Upper lobe of left lung (tissue), 6 donors: Measurements from ENCODE around the gene TRIM17. TPM values are rescaled to one million over a fixed set of nuclear protein-coding genes. Genes with fewer than 3 reads are reported as not detected.

Experiments
- ATAC-seq, 2 donors: fragments of 200-7000 bp; cut with Tn5 transposase; one replicate each; pipeline ENCODE4 v1.9.1; 2022; ENCODE audit warnings: mild to moderate bottlenecking in 2 of 2, moderate library complexity in 2 of 2; ENCODE audit not compliant: low FRiP score in 2 of 2
- DNase-seq, 2 donors: peaks; one replicate each; pipeline ENCODE4 v3.0.0-alpha.2; 2019 to 2020
- H3K27ac ChIP-seq, 4 donors: fragments of 200-600 bp; sonication (generic); one replicate each; pipeline ENCODE4 v1.5.1; 2016 to 2019
- H3K27me3 ChIP-seq, 4 donors: fragments of 200-600 bp; sonication (generic); one replicate each; pipeline ENCODE4 v1.5.1; 2017 to 2019
- H3K36me3 ChIP-seq, 4 donors: fragments of 200-600 bp; sonication (generic); one replicate each; pipeline ENCODE4 v1.5.1; 2016 to 2019
- H3K4me1 ChIP-seq, 4 donors: fragments of 200-600 bp; sonication (generic); one replicate each; pipeline ENCODE4 v1.5.1; 2018 to 2019
- H3K4me3 ChIP-seq, 4 donors: fragments of 200-600 bp; sonication (generic); one replicate each; pipeline ENCODE4 v1.5.1; 2017 to 2019; ENCODE audit warnings: mild to moderate bottlenecking in 2 of 4, moderate library complexity in 1 of 4
- H3K9me3 ChIP-seq, 4 donors: fragments of 200-600 bp; sonication (generic); one replicate each; pipeline ENCODE4 v1.5.1; 2018 to 2019
- CTCF ChIP-seq, 6 experiments: fragments of 450-650 bp in 4 of 6; fragments of 200-600 bp in 2 of 6; sonication (generic) in 2 of 6; IDR thresholded peaks; one replicate each; pipeline ENCODE4 v1.5.1; 2016 to 2019; ENCODE audit warnings: antibody characterized with exemption in 6 of 6
- EP300 ChIP-seq, 4 donors: sonication (generic); formaldehyde crosslinking; IDR thresholded peaks; one replicate each; pipeline ENCODE4 v1.5.1; 2017; ENCODE audit warnings: antibody characterized with exemption in 4 of 4, control low read depth in 2 of 4
- POLR2A ChIP-seq, 4 donors: fragments of 450-650 bp; IDR thresholded peaks; one replicate each; pipeline ENCODE4 v1.5.1; 2016 to 2017; ENCODE audit warnings: antibody characterized with exemption in 4 of 4, mild to moderate bottlenecking in 2 of 4
- POLR2AphosphoS5 ChIP-seq, 2 donors: sonication (generic); formaldehyde crosslinking; IDR thresholded peaks; one replicate each; pipeline ENCODE4 v1.5.1; 2017; ENCODE audit warnings: antibody characterized with exemption in 2 of 2
- WGBS, 2 donors: methylation state at CpG; one replicate each; pipeline ENCODE4 v1.1.5; 2017 to 2018; 5-methylcytosine and 5-hydroxymethylcytosine counted together
- total RNA-seq, 6 donors: library from RNA; depleted of rRNA in 4 of 6; stranded (reverse); fragments of >200 nt in 4 of 6; gene quantifications; one replicate each; pipeline versions ENCODE4 v1.1.0 to v1.2.1, GENCODE V29; 2016 to 2021
- donor health status: DM: no; HTN: no; CAD: no; lungs with moderate emphysema.
- donor health status: DM: no; HTN: yes; CAD: no; lungs with severe emphysema.

Gene TRIM17
- total RNA-seq, 6 donors from 2014 or later: 1.2 to 21.0 (median 2.4) TPM

- DNase-seq (peak in 1 of 2 donors; percentile 35), ATAC-seq (no peak)
- no peak overlapping the region for H3K27ac ChIP-seq
- H3K4me1 ChIP-seq: peaks cover 23 to 34% (median 29%) of the 10 kb centered on the region in 4 donors
- WGBS, 2 donors: 91 to 92% methylated on average over 9 to 19 of the region's 19 CpGs
- no peaks in the 10 kb centered on the region for H3K9me3 ChIP-seq
- peaks cover 0 to 9% (median 3%) of the 10 kb centered on the region in 4 donors for H3K36me3 ChIP-seq
- no peak overlapping the region for H3K4me3 ChIP-seq
- no peak for TF ChIP-seq CTCF (IDR thresholded peaks at IDR 0.05)
- no peak for TF ChIP-seq POLR2AphosphoS5 (IDR thresholded peaks at IDR 0.05)
- TF ChIP-seq POLR2A (IDR thresholded peaks at IDR 0.05): no peak
- TF ChIP-seq EP300 (IDR thresholded peaks at IDR 0.05): no peak
- no peaks in the 10 kb centered on the region for H3K27me3 ChIP-seq
These were observed 7.5 kb downstream of the TRIM17 start for GRCh38 chr1:228408869-228409805.

GRCh38 chr1:228408041-228408868 lies 8.4 kb downstream of the TRIM17 start:
- H3K36me3 ChIP-seq: peaks cover 0 to 13% (median 3%) of the 10 kb centered on the region in 4 donors
- no peak for TF ChIP-seq POLR2A (IDR thresholded peaks at IDR 0.05)
- TF ChIP-seq CTCF (IDR thresholded peaks at IDR 0.05): no peak
- TF ChIP-seq EP300 (IDR thresholded peaks at IDR 0.05): no peak
- TF ChIP-seq POLR2AphosphoS5 (IDR thresholded peaks at IDR 0.05): no peak
- H3K27me3 ChIP-seq: no peaks in the 10 kb centered on the region
- H3K27ac ChIP-seq: peak overlapping the region in 2 of 4 donors; percentile 90 to 93
- H3K4me3 ChIP-seq: no peak overlapping the region
- DNase-seq (peak; percentile 18 to 57), ATAC-seq (no peak)
- WGBS, 2 donors: 95 to 98% methylated on average over 24 to 27 of the region's 27 CpGs
- H3K4me1 ChIP-seq: peaks cover 29 to 43% (median 34%) of the 10 kb centered on the region in 4 donors
- no peaks in the 10 kb centered on the region for H3K9me3 ChIP-seq

- Histone ChIP-seq H3K27me3 (no peaks in the 10 kb centered on the region), H3K4me1 (peaks cover 29 to 51% (median 38%) of the 10 kb centered on the region in 4 donors), H3K27ac (peak overlapping the region; percentile 87 to 93 (median 90)), H3K4me3 (peak overlapping the region; percentile 92 to 95 (median 94)), H3K9me3 (no peaks in the 10 kb centered on the region), H3K36me3 (peaks cover 0 to 15% (median 7%) of the 10 kb centered on the region in 4 donors)
- no peak for DNase-seq
- peak in 1 of 2 donors; percentile 18 for ATAC-seq
- 22 to 53% methylated on average over 9 to 28 of the region's 29 CpGs for WGBS, 2 donors
- TF ChIP-seq POLR2A (IDR thresholded peaks at IDR 0.05) (no peak), EP300 (IDR thresholded peaks at IDR 0.05) (no peak), POLR2AphosphoS5 (IDR thresholded peaks at IDR 0.05) (no peak)
These were observed 9.3 kb downstream of the TRIM17 start for GRCh38 chr1:228407106-228408040.

GRCh38 chr1:228405979-228406228 lies 10.8 kb downstream of the TRIM17 start:
- Histone ChIP-seq H3K9me3 (no peaks in the 10 kb centered on the region), H3K27me3 (no peaks in the 10 kb centered on the region), H3K4me1 (peaks cover 29 to 55% (median 40%) of the 10 kb centered on the region in 4 donors), H3K27ac (peak overlapping the region; percentile 87 to 93 (median 90)), H3K4me3 (peak overlapping the region; percentile 92 to 95 (median 94)), H3K36me3 (peaks cover 0 to 21% (median 10%) of the 10 kb centered on the region in 4 donors)
- DNase-seq (no peak), ATAC-seq (no peak)
- WGBS, 2 donors: no CpG with 5 or more reads among the region's 21 CpGs
- TF ChIP-seq POLR2A (IDR thresholded peaks at IDR 0.05) (no peak), CTCF (IDR thresholded peaks at IDR 0.05) (no peak), POLR2AphosphoS5 (IDR thresholded peaks at IDR 0.05) (no peak), EP300 (IDR thresholded peaks at IDR 0.05) (no peak)
